Endodermal cell (in vitro differentiated cells): ENCODE results near the gene TRABD. TPM values are rescaled to one million over a fixed set of nuclear protein-coding genes. Genes with fewer than 3 reads are reported as not detected.

Source experiments
- DNase-seq: peaks from one replicate; pipeline ENCODE4 v3.0.0-alpha.2; 2017
- H3K27ac ChIP-seq: 2 replicates; pipeline ENCODE4 v1.5.1; 2013; ENCODE audit warnings: mild to moderate bottlenecking, low read depth, low read length, moderate library complexity
- H3K27me3 ChIP-seq: 2 replicates; pipeline ENCODE4 v1.6.1; 2013; ENCODE audit warnings: mild to moderate bottlenecking, low read length, moderate library complexity; ENCODE audit not compliant: insufficient read depth, control insufficient read depth, poor library complexity, severe bottlenecking
- H3K36me3 ChIP-seq: 2 replicates; pipeline ENCODE4 v1.7.0; 2013; ENCODE audit warnings: mild to moderate bottlenecking, low read length, moderate library complexity; ENCODE audit not compliant: control insufficient read depth, insufficient read depth
- H3K4me1 ChIP-seq: one replicate; pipeline ENCODE4 v1.7.0; 2013; ENCODE audit warnings: low read length; ENCODE audit not compliant: control insufficient read depth, insufficient read depth
- H3K4me3 ChIP-seq: 2 replicates; pipeline ENCODE4 v1.5.1; 2013; ENCODE audit warnings: mild to moderate bottlenecking, low read length, moderate library complexity
- H3K9ac ChIP-seq: 2 replicates; pipeline ENCODE4 v1.6.1; 2013; ENCODE audit warnings: mild to moderate bottlenecking, low read length, moderate library complexity; ENCODE audit not compliant: poor library complexity, severe bottlenecking; ENCODE audit errors: extremely low read depth
- H3K9me3 ChIP-seq: 2 replicates; pipeline ENCODE4 v1.6.1; 2013; ENCODE audit warnings: mild to moderate bottlenecking, low read length, moderate library complexity; ENCODE audit not compliant: control insufficient read depth
- H3K27ac Mint-ChIP-seq: 2 replicates; pipeline ENCODE4 v1.8.0; 2020; ENCODE audit warnings: mixed read lengths
- H3K27me3 Mint-ChIP-seq: 2 replicates; pipeline ENCODE4 v1.8.0; 2021; ENCODE audit warnings: mild to moderate bottlenecking, mixed read lengths; ENCODE audit not compliant: insufficient read depth
- H3K36me3 Mint-ChIP-seq: 2 replicates; pipeline ENCODE4 v1.8.0; 2020; ENCODE audit warnings: low read depth, mixed read lengths
- H3K4me1 Mint-ChIP-seq: 2 replicates; pipeline ENCODE4 v1.8.0; 2020; ENCODE audit warnings: mixed read lengths
- H3K4me3 Mint-ChIP-seq: 2 replicates; pipeline ENCODE4 v1.8.0; 2020; ENCODE audit warnings: mild to moderate bottlenecking, moderate library complexity, mixed read lengths
- H3K9me3 Mint-ChIP-seq: 2 replicates; pipeline ENCODE4 v1.8.0; 2020; ENCODE audit warnings: mild to moderate bottlenecking, mixed read lengths
- WGBS, 2 experiments: methylation state at CpG; one replicate each; pipeline versions ENCODE4 v1.1.5 to v1.1.7; 2013; ENCODE audit warnings: missing lambda C conversion rate in 2 of 2, mixed read lengths in 1 of 2; ENCODE audit not compliant: insufficient coverage in 1 of 2, insufficient read length in 1 of 2; 5-methylcytosine and 5-hydroxymethylcytosine counted together
- total RNA-seq, 2 donors: library from RNA; stranded (reverse); fragmentation: NEBNext Ultra II Directional in 1 of 2; extraction: Animal tissue kit (Norgen Biotek cat#: 25700) in 1 of 2; gene quantifications; 2 replicates in 1 of 2; 3 replicates in 1 of 2; pipeline ENCODE4 v1.2.1, GENCODE V29; 2021
- TF ChIP-seq, protein P1 (sequence below): fragments of 200-600 bp; sonication (generic); conservative IDR thresholded peaks from 2 replicates; pipeline ENCODE4 v1.5.0; 2021; ENCODE audit warnings: antibody characterized with exemption, mild to moderate bottlenecking

TRABD gene
- total RNA-seq, 2 donors from 2014 or later, result 49.6 to 56.4 TPM

DNA sequence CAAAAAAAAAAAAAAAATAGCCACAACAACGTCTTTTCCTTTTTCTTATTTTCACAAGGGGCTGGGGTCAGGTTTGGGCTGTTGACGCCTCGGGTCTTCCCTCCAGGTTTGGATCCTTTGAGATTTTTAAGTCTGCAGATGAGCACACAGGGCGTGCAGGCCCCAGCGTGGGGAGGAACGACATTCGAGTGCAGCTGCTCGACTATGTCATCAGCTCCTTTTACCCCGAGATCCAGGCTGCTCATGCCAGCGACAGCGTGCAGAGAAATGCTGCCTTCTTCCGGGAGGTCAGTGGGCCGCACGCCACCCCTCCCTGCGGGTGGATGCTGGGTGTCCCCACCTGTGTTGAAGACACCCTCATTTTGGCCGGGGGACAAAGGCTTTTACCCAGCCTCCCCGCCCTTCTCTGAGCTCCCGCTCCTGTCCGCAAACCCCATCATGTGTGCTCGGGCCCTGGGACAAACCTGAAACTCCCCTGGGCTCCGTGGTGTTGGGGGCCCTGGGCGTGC, 22.8 kb downstream of the TRABD start:
- Mint-ChIP-seq H3K27me3 (no peaks in the 10 kb centered on the region), H3K9me3 (no peaks in the 10 kb centered on the region)

DNA sequence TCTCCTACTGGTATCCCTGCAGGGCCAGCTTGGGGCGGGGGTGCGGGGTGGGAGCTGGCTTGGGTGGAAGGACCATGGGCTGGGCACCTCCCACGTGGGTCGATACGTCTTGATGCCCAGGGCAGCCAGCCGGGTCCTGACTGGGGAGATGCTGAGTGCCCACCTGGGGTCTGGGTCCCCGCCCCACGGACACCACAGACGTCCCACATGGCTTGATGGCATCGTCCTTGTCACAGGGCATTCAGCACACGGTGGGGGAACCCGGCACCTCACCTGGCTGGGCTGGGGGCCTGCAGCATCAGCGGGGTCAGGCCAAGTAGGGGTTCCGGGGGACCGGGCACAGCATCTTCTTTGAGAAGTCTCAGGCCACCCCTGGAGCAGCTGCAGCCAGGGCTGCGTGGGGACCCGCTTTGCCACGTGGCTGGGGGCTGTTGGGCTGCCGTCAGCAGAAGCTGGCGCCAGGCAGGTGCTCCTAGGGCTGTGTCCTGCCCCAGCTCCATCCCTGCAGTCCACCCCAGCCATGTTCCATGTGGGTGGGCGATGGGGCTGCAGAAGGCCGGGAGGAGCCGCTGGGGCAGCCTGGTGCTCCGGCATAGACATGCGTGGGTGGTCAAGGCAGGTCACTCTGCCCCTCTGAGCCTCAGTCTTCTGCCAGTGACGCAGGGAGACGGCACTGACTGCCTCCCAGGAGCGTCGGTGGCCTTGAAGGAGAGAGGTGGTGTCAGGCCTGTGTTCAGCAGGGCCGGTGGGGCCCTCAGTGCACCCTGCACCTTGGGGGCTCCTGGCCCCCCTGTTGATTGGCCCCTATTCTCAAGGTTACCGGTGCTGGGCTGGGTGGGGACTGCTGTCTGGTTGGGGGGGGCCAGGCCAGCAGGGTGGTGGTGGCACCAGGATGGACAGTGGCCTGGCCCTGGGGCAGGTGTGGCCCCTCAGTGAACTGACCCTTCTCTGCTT, 23.5 kb downstream of the TRABD start:
- no peak overlapping the region for H3K4me3 Mint-ChIP-seq
- no peak for DNase-seq
- Histone ChIP-seq H3K9me3 (peaks cover 7% of the 10 kb centered on the region), H3K4me3 (no peak overlapping the region), H3K4me1 (no peaks in the 10 kb centered on the region), H3K36me3 (peaks cover 53% of the 10 kb centered on the region), H3K27me3 (no peaks in the 10 kb centered on the region), H3K9ac (no peak overlapping the region), H3K27ac (no peak overlapping the region)
- no peaks in the 10 kb centered on the region for H3K9me3 Mint-ChIP-seq
- no peaks in the 10 kb centered on the region for H3K27me3 Mint-ChIP-seq
- H3K36me3 Mint-ChIP-seq, result peaks cover 51% of the 10 kb centered on the region
- TF ChIP-seq, protein P1, sequence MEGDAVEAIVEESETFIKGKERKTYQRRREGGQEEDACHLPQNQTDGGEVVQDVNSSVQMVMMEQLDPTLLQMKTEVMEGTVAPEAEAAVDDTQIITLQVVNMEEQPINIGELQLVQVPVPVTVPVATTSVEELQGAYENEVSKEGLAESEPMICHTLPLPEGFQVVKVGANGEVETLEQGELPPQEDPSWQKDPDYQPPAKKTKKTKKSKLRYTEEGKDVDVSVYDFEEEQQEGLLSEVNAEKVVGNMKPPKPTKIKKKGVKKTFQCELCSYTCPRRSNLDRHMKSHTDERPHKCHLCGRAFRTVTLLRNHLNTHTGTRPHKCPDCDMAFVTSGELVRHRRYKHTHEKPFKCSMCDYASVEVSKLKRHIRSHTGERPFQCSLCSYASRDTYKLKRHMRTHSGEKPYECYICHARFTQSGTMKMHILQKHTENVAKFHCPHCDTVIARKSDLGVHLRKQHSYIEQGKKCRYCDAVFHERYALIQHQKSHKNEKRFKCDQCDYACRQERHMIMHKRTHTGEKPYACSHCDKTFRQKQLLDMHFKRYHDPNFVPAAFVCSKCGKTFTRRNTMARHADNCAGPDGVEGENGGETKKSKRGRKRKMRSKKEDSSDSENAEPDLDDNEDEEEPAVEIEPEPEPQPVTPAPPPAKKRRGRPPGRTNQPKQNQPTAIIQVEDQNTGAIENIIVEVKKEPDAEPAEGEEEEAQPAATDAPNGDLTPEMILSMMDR, result no peak
- no peak overlapping the region for H3K27ac Mint-ChIP-seq
- WGBS, 2 experiments, result 92 to 94% methylated on average over 17 to 31 of the region's 31 CpGs
- H3K4me1 Mint-ChIP-seq, result no peaks in the 10 kb centered on the region

More for the DNA sequence above, 22.8 kb downstream of the TRABD start:
- no peaks in the 10 kb centered on the region for H3K4me1 ChIP-seq
- no peak overlapping the region for H3K27ac Mint-ChIP-seq
- peaks cover 8% of the 10 kb centered on the region for H3K9me3 ChIP-seq
- WGBS, 2 experiments, result 93 to 95% methylated on average over 18 to 22 of the region's 22 CpGs
- no peak overlapping the region for H3K27ac ChIP-seq
- H3K36me3 ChIP-seq, result peaks cover 52% of the 10 kb centered on the region
- no peak for DNase-seq
- peaks cover 51% of the 10 kb centered on the region for H3K36me3 Mint-ChIP-seq
- H3K4me3 ChIP-seq, result no peak overlapping the region
- H3K9ac ChIP-seq, result no peak overlapping the region
- TF ChIP-seq, protein P1, result no peak
- no peaks in the 10 kb centered on the region for H3K4me1 Mint-ChIP-seq
- H3K27me3 ChIP-seq, result no peaks in the 10 kb centered on the region
- H3K4me3 Mint-ChIP-seq, result no peak overlapping the region

DNA sequence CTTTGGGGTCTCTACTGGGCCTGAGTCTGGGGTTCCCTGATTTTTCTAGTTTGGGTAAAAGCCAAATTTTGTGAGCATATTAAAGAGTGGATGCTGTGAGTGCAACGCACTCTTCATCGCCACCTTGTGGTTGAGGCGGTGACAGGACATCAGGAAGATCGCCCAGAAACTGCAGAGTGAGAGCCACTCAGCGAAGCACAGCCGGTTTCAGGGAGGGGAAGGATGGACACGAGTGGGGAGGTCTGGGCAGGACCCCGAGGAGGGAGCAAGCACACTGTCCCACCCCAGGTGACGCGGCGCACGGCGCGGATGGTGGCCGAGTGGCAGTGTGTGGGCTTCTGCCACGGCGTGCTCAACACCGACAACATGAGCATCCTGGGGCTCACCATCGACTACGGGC, 24.2 kb downstream of the TRABD start:
- peak; percentile 79 for DNase-seq
- H3K4me1 Mint-ChIP-seq, result no peaks in the 10 kb centered on the region
- no peaks in the 10 kb centered on the region for H3K27me3 ChIP-seq
- WGBS, 2 experiments, result 68 to 72% methylated on average over 16 to 20 of the region's 20 CpGs
- H3K9me3 ChIP-seq, result peaks cover 7% of the 10 kb centered on the region
- H3K4me3 ChIP-seq, result no peak overlapping the region
- peaks cover 57% of the 10 kb centered on the region for H3K36me3 ChIP-seq
- H3K9ac ChIP-seq, result no peak overlapping the region
- TF ChIP-seq, protein P1, result peak; percentile 91
- no peaks in the 10 kb centered on the region for H3K9me3 Mint-ChIP-seq
- peaks cover 55% of the 10 kb centered on the region for H3K36me3 Mint-ChIP-seq
- no peaks in the 10 kb centered on the region for H3K4me1 ChIP-seq
- H3K27ac Mint-ChIP-seq, result no peak overlapping the region
- no peak overlapping the region for H3K27ac ChIP-seq
- no peaks in the 10 kb centered on the region for H3K27me3 Mint-ChIP-seq
- H3K4me3 Mint-ChIP-seq, result no peak overlapping the region
